Smooth muscle cell (in vitro differentiated cells): ENCODE measurements around the gene PFKFB3. TPM values are rescaled to one million over a fixed set of nuclear protein-coding genes. Genes with fewer than 3 reads are reported as not detected.

ENCODE experiments used
- DNase-seq: peaks from one replicate; lab custom pipeline; 2025; ENCODE audit not compliant: unreplicated experiment; lab: John Stamatoyannopoulos, UW
- H2AFZ ChIP-seq: fragments of 200-600 bp; sonication (generic); 2 replicates; pipeline ENCODE4 v1.6.0; 2016; ENCODE audit warnings: antibody characterized with exemption, low read depth, mild to moderate bottlenecking
- H3F3A ChIP-seq: fragments of 200-600 bp; sonication (generic); 2 replicates; pipeline ENCODE4 v1.6.0; 2017; ENCODE audit warnings: antibody characterized with exemption, low read depth
- H3K27ac ChIP-seq: fragments of 200-600 bp; sonication (generic); 2 replicates; pipeline ENCODE4 v1.5.1; 2016; ENCODE audit warnings: low read depth, mild to moderate bottlenecking
- H3K27me3 ChIP-seq: fragments of 200-600 bp; sonication (generic); 2 replicates; pipeline ENCODE4 v1.6.1; 2016; ENCODE audit warnings: low read depth, mild to moderate bottlenecking
- H3K36me3 ChIP-seq: fragments of 200-600 bp; sonication (generic); 2 replicates; pipeline ENCODE4 v1.5.1; 2016; ENCODE audit warnings: low read depth
- H3K4me1 ChIP-seq: fragments of 200-600 bp; sonication (generic); 2 replicates; pipeline ENCODE4 v1.5.1; 2016; ENCODE audit warnings: low read depth
- H3K4me2 ChIP-seq: fragments of 200-600 bp; sonication (generic); 2 replicates; pipeline ENCODE4 v1.6.0; 2016; ENCODE audit warnings: mild to moderate bottlenecking
- H3K4me3 ChIP-seq: fragments of 200-600 bp; sonication (generic); 2 replicates; pipeline ENCODE4 v1.5.1; 2016; ENCODE audit warnings: mild to moderate bottlenecking
- H3K79me2 ChIP-seq: fragments of 200-600 bp; sonication (generic); 2 replicates; pipeline ENCODE4 v1.6.0; 2016; ENCODE audit warnings: low read depth, mild to moderate bottlenecking
- H3K9ac ChIP-seq: fragments of 200-600 bp; sonication (generic); 2 replicates; pipeline ENCODE4 v1.6.0; 2016; ENCODE audit warnings: low read depth
- H3K9me3 ChIP-seq: fragments of 200-600 bp; sonication (generic); replicated peaks from 2 replicates; pipeline ENCODE4 v1.5.1; 2016; ENCODE audit warnings: low read depth
- H4K20me1 ChIP-seq: fragments of 200-600 bp; sonication (generic); 2 replicates; pipeline ENCODE4 v1.6.0; 2016; ENCODE audit warnings: low read depth
- CTCF ChIP-seq: fragments of 200-600 bp; sonication (generic); IDR thresholded peaks from 2 replicates; pipeline ENCODE4 v1.5.1; 2017; ENCODE audit warnings: borderline replicate concordance, mild to moderate bottlenecking, antibody characterized with exemption; ENCODE audit not compliant: insufficient read depth, poor library complexity, severe bottlenecking
- WGBS: methylation state at CpG from one replicate; pipeline ENCODE4 v1.1.7; 2016; ENCODE audit warnings: low lambda C conversion rate; 5-methylcytosine and 5-hydroxymethylcytosine counted together
- polyA plus RNA-seq: library from polyadenylated mRNA; unstranded; fragments of >200 nt; fragmentation: Nextera tagmentation; extraction: Ambion mirVana; gene quantifications from 2 replicates; pipeline ENCODE4 v1.2.1, GENCODE V29; 2016
- total RNA-seq: library from RNA; depleted of rRNA; stranded (reverse); fragments of >200 nt; gene quantifications from 2 replicates; pipeline ENCODE4 v1.2.3, GENCODE V29; 2014

The PFKFB3 gene
- total and polyA plus RNA-seq, 2 experiments from 2014 or later: 61.3 to 68.3 TPM

- H3K79me2 ChIP-seq: no peaks in the 10 kb centered on the region
- H3K4me2 ChIP-seq: peak overlapping the region; percentile 55
- peak overlapping the region; percentile 83 for H3K27ac ChIP-seq
- no peaks in the 10 kb centered on the region for H3K27me3 ChIP-seq
- H2AFZ ChIP-seq: no peak overlapping the region
- 97% methylated on average over 7 of the region's 7 CpGs for WGBS
- H3K9me3 ChIP-seq: no peaks in the 10 kb centered on the region
- H3F3A ChIP-seq: peaks cover 8% of the 10 kb centered on the region
- no peak for DNase-seq
- H3K4me3 ChIP-seq: no peak overlapping the region
- TF ChIP-seq CTCF: no peak
- H4K20me1 ChIP-seq: no peaks in the 10 kb centered on the region
- H3K4me1 ChIP-seq: peaks cover 3% of the 10 kb centered on the region
- no peak overlapping the region for H3K9ac ChIP-seq
- no peaks in the 10 kb centered on the region for H3K36me3 ChIP-seq
Observed at GRCh38 chr10:6274484-6274883, 71.8 kb downstream of the PFKFB3 start.

GRCh38 chr10:6275022-6275997 lies 72.6 kb downstream of the PFKFB3 start:
- peak; percentile 70 for DNase-seq
- peaks cover 15% of the 10 kb centered on the region for H3F3A ChIP-seq
- peaks cover 10% of the 10 kb centered on the region for H3K4me1 ChIP-seq
- no peak overlapping the region for H2AFZ ChIP-seq
- H3K4me2 ChIP-seq: peak overlapping the region; percentile 55
- peak overlapping the region; percentile 83 for H3K27ac ChIP-seq
- peaks cover 6% of the 10 kb centered on the region for H4K20me1 ChIP-seq
- H3K9ac ChIP-seq: peak overlapping the region; percentile 51
- no peaks in the 10 kb centered on the region for H3K36me3 ChIP-seq
- peak; percentile 7 for TF ChIP-seq CTCF
- no peaks in the 10 kb centered on the region for H3K79me2 ChIP-seq
- no peak overlapping the region for H3K4me3 ChIP-seq
- no peaks in the 10 kb centered on the region for H3K27me3 ChIP-seq
- 38% methylated on average over 29 of the region's 29 CpGs for WGBS
- H3K9me3 ChIP-seq: no peaks in the 10 kb centered on the region

- H3K27ac ChIP-seq: peak overlapping the region; percentile 83
- H3K4me2 ChIP-seq: no peak overlapping the region
- H3K9me3 ChIP-seq: no peaks in the 10 kb centered on the region
- H3K4me3 ChIP-seq: no peak overlapping the region
- H3K4me1 ChIP-seq: peaks cover 10% of the 10 kb centered on the region
- no peak for DNase-seq
- H3K79me2 ChIP-seq: no peaks in the 10 kb centered on the region
- H4K20me1 ChIP-seq: peaks cover 6% of the 10 kb centered on the region
- no peak overlapping the region for H2AFZ ChIP-seq
- no peak overlapping the region for H3K9ac ChIP-seq
- no peaks in the 10 kb centered on the region for H3K27me3 ChIP-seq
- WGBS: 100% methylated on average over 2 of the region's 2 CpGs
- no peaks in the 10 kb centered on the region for H3K36me3 ChIP-seq
- H3F3A ChIP-seq: peaks cover 19% of the 10 kb centered on the region
- TF ChIP-seq CTCF: no peak
Observed at GRCh38 chr10:6276356-6276755, 73.6 kb downstream of the PFKFB3 start.
